Endothelial cell of umbilical vein (primary cell): ENCODE data around the gene SLC1A7. TPM values are rescaled to one million over a fixed set of nuclear protein-coding genes. Genes with fewer than 3 reads are reported as not detected.

ENCODE experiments used
- BruUV-seq: library from RNA; stranded (reverse); fragments of 400-500 nt; replicated peaks from 2 replicates; lab custom pipeline; 2021; lab: Mats Ljungman, UMichigan
- CTCF ChIA-PET: fragments of 300-600, 350-600 bp; sonication (Branson Sonifier 250); formaldehyde crosslinking; loops from one replicate; lab custom pipeline; 2021; ENCODE audit warnings: antibody characterized with exemption, inconsistent platforms; lab: Charles Lee
- POLR2A ChIA-PET: fragments of 300-600, 350-600 bp; sonication (Branson Sonifier 250); formaldehyde crosslinking; loops from one replicate; lab custom pipeline; 2021; ENCODE audit warnings: antibody characterized with exemption, inconsistent platforms; lab: Charles Lee
- DNase-seq: peaks from one replicate; pipeline ENCODE4 v3.0.0-alpha.2; 2011; ENCODE audit warnings: low read depth, low spot score
- FAIRE-seq: peaks from 2 replicates; lab custom pipeline; 2011; peaks lifted over from hg19 to GRCh38; lab: Jason Lieb, UNC
- H2AFZ ChIP-seq: 2 replicates; pipeline ENCODE4 v1.6.0; 2012; ENCODE audit warnings: low read depth, low read length, control low read depth, inconsistent platforms
- H3K27ac ChIP-seq: 2 replicates; pipeline ENCODE4 v1.5.1; 2011; ENCODE audit warnings: low read depth, mild to moderate bottlenecking, control low read depth, low read length, moderate library complexity; ENCODE audit not compliant: insufficient read depth
- H3K27me3 ChIP-seq, 2 experiments: 2 replicates each; pipeline versions ENCODE4 v1.6.0 to v1.6.1; 2011; ENCODE audit warnings: low read length in 2 of 2, mixed read lengths in 1 of 2; ENCODE audit not compliant: control insufficient read depth in 2 of 2, insufficient read depth in 2 of 2
- H3K36me3 ChIP-seq, 2 experiments: 2 replicates in 1 of 2; 3 replicates in 1 of 2; pipeline ENCODE4 v1.5.1; 2011; ENCODE audit warnings: low read length in 2 of 2, mild to moderate bottlenecking in 1 of 2, moderate library complexity in 1 of 2; ENCODE audit not compliant: control insufficient read depth in 2 of 2, insufficient read depth in 2 of 2; ENCODE audit errors: extremely low read depth in 1 of 2
- H3K4me1 ChIP-seq: 3 replicates; pipeline ENCODE4 v1.5.1; 2011; ENCODE audit warnings: mild to moderate bottlenecking, low read length; ENCODE audit not compliant: control insufficient read depth, insufficient read depth; ENCODE audit errors: extremely low read depth
- H3K4me2 ChIP-seq: 2 replicates; pipeline ENCODE4 v1.6.1; 2011; ENCODE audit warnings: low read length, control low read depth, mixed read lengths; ENCODE audit not compliant: insufficient read depth
- H3K4me3 ChIP-seq, 3 experiments: fragments of 200-600 bp in 1 of 3; sonication (generic), shearing (Covaris generic) in 1 of 3; replicated peaks in 1 of 3; 2 replicates each; pipeline ENCODE4 v1.5.1; 2011 to 2016; ENCODE audit warnings: control low read depth in 3 of 3, low read length in 3 of 3, mild to moderate bottlenecking in 2 of 3, inconsistent platforms in 1 of 3, low read depth in 1 of 3, moderate library complexity in 1 of 3; ENCODE audit not compliant: insufficient read depth in 1 of 3
- H3K79me2 ChIP-seq: 2 replicates; pipeline ENCODE4 v1.6.0; 2012; ENCODE audit warnings: low read length, inconsistent platforms; ENCODE audit not compliant: control insufficient read depth, insufficient read depth
- H3K9ac ChIP-seq: replicated peaks from 2 replicates; pipeline ENCODE3; 2011; ENCODE audit warnings: low read length, control low read depth; ENCODE audit not compliant: insufficient read depth; ENCODE audit errors: extremely low read depth
- H3K9me1 ChIP-seq: replicated peaks from 3 replicates; pipeline ENCODE4 v1.6.0; 2011; ENCODE audit warnings: mild to moderate bottlenecking, low read length; ENCODE audit not compliant: control insufficient read depth, insufficient read depth; ENCODE audit errors: extremely low read depth
- H3K9me3 ChIP-seq: replicated peaks from 2 replicates; pipeline ENCODE4 v1.5.1; 2012; ENCODE audit warnings: low read length, inconsistent platforms; ENCODE audit not compliant: control insufficient read depth, insufficient read depth
- H4K20me1 ChIP-seq: replicated peaks from 2 replicates; pipeline ENCODE3; 2011; ENCODE audit warnings: mild to moderate bottlenecking, low read length; ENCODE audit not compliant: control insufficient read depth, insufficient read depth; ENCODE audit errors: extremely low read depth
- CTCF ChIP-seq, 2 donors: IDR thresholded peaks; 1 replicate in 1 of 2; 2 replicates in 1 of 2; pipeline ENCODE4 v1.5.1; 2011; ENCODE audit warnings: low read length in 2 of 2, mild to moderate bottlenecking in 2 of 2, moderate library complexity in 2 of 2, control low read depth in 1 of 2, inconsistent platforms in 1 of 2, low read depth in 1 of 2; ENCODE audit not compliant: insufficient read depth in 1 of 2; ENCODE audit errors: extremely low read depth in 1 of 2
- EZH2 ChIP-seq: IDR thresholded peaks from 2 replicates; pipeline ENCODE4 v1.6.1; 2012; ENCODE audit warnings: borderline replicate concordance, low read depth, mild to moderate bottlenecking, moderate library complexity, low read length, inconsistent platforms; ENCODE audit not compliant: severe bottlenecking
- FOS ChIP-seq: IDR thresholded peaks from 2 replicates; pipeline ENCODE4 v1.6.1; 2011; ENCODE audit warnings: mild to moderate bottlenecking, low read length, moderate library complexity, borderline replicate concordance; ENCODE audit not compliant: insufficient read depth
- GATA2 ChIP-seq: IDR thresholded peaks from 2 replicates; pipeline ENCODE4 v1.7.0; 2011; ENCODE audit warnings: low read depth, mild to moderate bottlenecking, moderate library complexity, mixed read lengths, low read length; ENCODE audit not compliant: insufficient read length, insufficient read depth
- JUN ChIP-seq: IDR thresholded peaks from 2 replicates; pipeline ENCODE4 v1.6.1; 2011; ENCODE audit warnings: borderline replicate concordance, low read depth; ENCODE audit not compliant: insufficient read length, insufficient read depth
- MAX ChIP-seq: IDR thresholded peaks from 2 replicates; pipeline ENCODE4 v1.6.1; 2011; ENCODE audit not compliant: insufficient read depth, insufficient read length
- MYC ChIP-seq: IDR thresholded peaks from one replicate; pipeline ENCODE4 v1.6.1; 2011; ENCODE audit warnings: mild to moderate bottlenecking, low read depth, low read length
- POLR2A ChIP-seq: IDR thresholded peaks from 2 replicates; pipeline ENCODE4 v1.6.1; 2012; ENCODE audit warnings: low read depth, mild to moderate bottlenecking, control low read depth, low read length
- POLR2AphosphoS5 ChIP-seq: IDR thresholded peaks from 2 replicates; pipeline ENCODE4 v1.6.1; 2012; ENCODE audit warnings: low read depth, mild to moderate bottlenecking, control low read depth, low read length, moderate library complexity; ENCODE audit not compliant: insufficient read depth
- dilution Hi-C: fragments of 300-500 bp; cut with MboI; formaldehyde crosslinking; loops from one replicate; pipeline ENCODE4 v1.15.0; 2019; ENCODE audit warnings: low sequenced_read_pairs; ENCODE audit not compliant: extremely low pct_ligation_motif_present
- intact Hi-C: fragments of 100-400 bp; cut with micrococcal nuclease; formaldehyde crosslinking; loops from one replicate; pipeline ENCODE4 v1.10.0; 2022
- polyA plus RNA-seq, 4 experiments: library from polyadenylated mRNA; depleted of rRNA in 3 of 4; stranded (reverse) in 3 of 4; unstranded in 1 of 4; fragments of >200 nt; gene quantifications; 2 replicates each; pipeline versions ENCODE4 v1.2.1 to v1.2.3, GENCODE V29; 2011 to 2012; ENCODE audit warnings: missing spikeins in 1 of 4
- total RNA-seq: library from RNA; stranded (reverse); gene quantifications from 2 replicates; pipeline ENCODE4 v1.2.3, GENCODE V29; 2021

Gene SLC1A7
- total and polyA plus RNA-seq, 2 donors (not counting 3 experiments of a cell fraction or from before 2014, with no cell fraction given), result not detected

GRCh38 chr1:53086491-53087070 lies 55.9 kb downstream of the SLC1A7 start:
- CTCF ChIA-PET, result interaction anchor here (1.6 kb wide), 1 partner anchor 96 kb away, joined by 6 read pairs; no protein-coding TSS in a partner anchor
- no peak for DNase-seq
- Histone ChIP-seq H3K9ac (no peak overlapping the region), H3K27me3 (no peaks in the 10 kb centered on the region), H3K4me1 (no peaks in the 10 kb centered on the region), H4K20me1 (no peaks in the 10 kb centered on the region), H3K36me3 (no peaks in the 10 kb centered on the region), H2AFZ (no peak overlapping the region), H3K79me2 (no peaks in the 10 kb centered on the region), H3K4me3 (no peak overlapping the region), H3K4me2 (no peak overlapping the region), H3K27ac (no peak overlapping the region), H3K9me3 (no peaks in the 10 kb centered on the region), H3K9me1 (no peaks in the 10 kb centered on the region)
- POLR2A ChIA-PET, result no interaction called here
- BruUV-seq, result no TSS peak
- no peak for FAIRE-seq
- dilution Hi-C loops (no loop called here), intact Hi-C loops (no loop called here)
- no peak for TF ChIP-seq CTCF (IDR thresholded peaks at IDR 0.05; ENCODE audit: extremely low read depth in 1 of 2, insufficient read depth in 1 of 2, low read depth in 1 of 2, low read length in 2 of 2)
- TF ChIP-seq MAX, result no peak
- no peak for TF ChIP-seq JUN
- TF ChIP-seq POLR2AphosphoS5, result no peak
- TF ChIP-seq POLR2A, result no peak
- no peak for TF ChIP-seq EZH2
- TF ChIP-seq FOS, result no peak
- TF ChIP-seq MYC, result no peak
- no peak for TF ChIP-seq GATA2
